ENCODE results near the gene NPAP1.

DNA sequence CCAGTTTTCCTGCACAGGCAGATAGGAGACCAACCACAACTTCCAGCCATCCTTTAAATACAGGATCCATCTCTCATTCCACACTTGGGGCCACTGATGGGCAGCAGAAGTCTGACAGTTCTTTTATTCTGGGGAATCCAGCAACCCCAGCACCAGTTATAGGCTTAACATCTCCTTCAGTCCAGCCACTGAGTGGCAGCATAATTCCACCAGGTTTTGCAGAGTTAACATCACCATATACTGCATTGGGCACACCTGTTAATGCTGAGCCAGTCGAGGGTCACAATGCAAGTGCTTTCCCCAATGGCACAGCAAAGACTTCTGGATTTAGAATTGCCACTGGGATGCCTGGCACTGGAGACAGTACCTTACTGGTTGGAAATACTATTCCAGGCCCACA, 2.9 kb downstream of the NPAP1 start:
- TF ChIP-seq, protein P1, sequence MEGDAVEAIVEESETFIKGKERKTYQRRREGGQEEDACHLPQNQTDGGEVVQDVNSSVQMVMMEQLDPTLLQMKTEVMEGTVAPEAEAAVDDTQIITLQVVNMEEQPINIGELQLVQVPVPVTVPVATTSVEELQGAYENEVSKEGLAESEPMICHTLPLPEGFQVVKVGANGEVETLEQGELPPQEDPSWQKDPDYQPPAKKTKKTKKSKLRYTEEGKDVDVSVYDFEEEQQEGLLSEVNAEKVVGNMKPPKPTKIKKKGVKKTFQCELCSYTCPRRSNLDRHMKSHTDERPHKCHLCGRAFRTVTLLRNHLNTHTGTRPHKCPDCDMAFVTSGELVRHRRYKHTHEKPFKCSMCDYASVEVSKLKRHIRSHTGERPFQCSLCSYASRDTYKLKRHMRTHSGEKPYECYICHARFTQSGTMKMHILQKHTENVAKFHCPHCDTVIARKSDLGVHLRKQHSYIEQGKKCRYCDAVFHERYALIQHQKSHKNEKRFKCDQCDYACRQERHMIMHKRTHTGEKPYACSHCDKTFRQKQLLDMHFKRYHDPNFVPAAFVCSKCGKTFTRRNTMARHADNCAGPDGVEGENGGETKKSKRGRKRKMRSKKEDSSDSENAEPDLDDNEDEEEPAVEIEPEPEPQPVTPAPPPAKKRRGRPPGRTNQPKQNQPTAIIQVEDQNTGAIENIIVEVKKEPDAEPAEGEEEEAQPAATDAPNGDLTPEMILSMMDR (IDR thresholded peaks at IDR 0.05; ENCODE audit: poor library complexity): no peak
- no peak for TF ChIP-seq EZH2phosphoT487 (IDR thresholded peaks at IDR 0.05; ENCODE audit: low read depth, severe bottlenecking, unreplicated experiment)
- no peak for TF ChIP-seq EZH2 (IDR thresholded peaks at IDR 0.05; ENCODE audit: borderline replicate concordance)
